Stomach (tissue), 9 donors: ENCODE data around the gene CLCN1. TPM values are rescaled to one million over a fixed set of nuclear protein-coding genes. Genes with fewer than 3 reads are reported as not detected.

ENCODE experiments used
- DNase-seq, 2 donors: peaks; one replicate each; pipeline versions ENCODE4 v3.0.0 to v3.0.0-alpha.2; 2013 to 2019
- H3K27ac ChIP-seq, 5 donors: fragments of 200-600 bp in 4 of 5; sonication (generic) in 4 of 5; one replicate each; pipeline ENCODE4 v1.5.1; 2013 to 2019; ENCODE audit warnings: mild to moderate bottlenecking in 1 of 5, moderate library complexity in 1 of 5
- H3K27me3 ChIP-seq, 3 donors: fragments of 200-600 bp; sonication (generic); one replicate each; pipeline ENCODE4 v1.5.1; 2017 to 2019; ENCODE audit warnings: mixed run types in 1 of 3
- H3K36me3 ChIP-seq, 4 donors: fragments of 200-600 bp; sonication (generic); 1 replicate in 3 of 4; 2 replicates in 1 of 4; pipeline ENCODE4 v1.5.1; 2016 to 2019
- H3K4me1 ChIP-seq, 4 donors: fragments of 200-600 bp; sonication (generic); one replicate each; pipeline ENCODE4 v1.5.1; 2016 to 2019
- H3K4me3 ChIP-seq, 4 donors: fragments of 200-600 bp; sonication (generic) in 3 of 4; one replicate each; pipeline ENCODE4 v1.5.1; 2016 to 2019; ENCODE audit warnings: mild to moderate bottlenecking in 1 of 4
- H3K9me3 ChIP-seq, 4 donors: fragments of 200-600 bp; sonication (generic); one replicate each; pipeline ENCODE4 v1.5.1; 2016 to 2019
- EP300 ChIP-seq: sonication (generic); formaldehyde crosslinking; IDR thresholded peaks from one replicate; pipeline ENCODE4 v1.6.1; 2017; ENCODE audit warnings: antibody characterized with exemption
- POLR2A ChIP-seq, 4 donors: fragments of 450-650 bp; IDR thresholded peaks; one replicate each; pipeline ENCODE4 v1.6.1; 2016; ENCODE audit warnings: antibody characterized with exemption in 4 of 4, control low read depth in 2 of 4, mild to moderate bottlenecking in 1 of 4, moderate library complexity in 1 of 4
- POLR2AphosphoS5 ChIP-seq, 3 donors: sonication (generic); formaldehyde crosslinking; IDR thresholded peaks; one replicate each; pipeline ENCODE4 v1.6.1; 2016; ENCODE audit warnings: antibody characterized with exemption in 3 of 3
- WGBS, 5 donors: extraction: QIAGEN DNeasy Blood & Tissue Kit in 3 of 5; methylation state at CpG; one replicate each; pipeline versions ENCODE4 v1.1.5 to v1.1.7; 2013 to 2018; 5-methylcytosine and 5-hydroxymethylcytosine counted together
- intact Hi-C: fragments of 100-400 bp; cut with DNase I; formaldehyde crosslinking; loops from one replicate; pipeline ENCODE4 v1.15.1; 2023; ENCODE audit warnings: low total_unique reads
- polyA plus RNA-seq, 3 donors: library from polyadenylated mRNA; stranded (reverse); fragments of 200-250 nt; gene quantifications; one replicate each; pipeline ENCODE4 v1.2.3, GENCODE V29; 2013
- total RNA-seq, 5 donors: library from RNA; depleted of rRNA; stranded (reverse); fragments of >200 nt; gene quantifications; one replicate each; pipeline versions ENCODE4 v1.1.0 to v1.2.3, GENCODE V29; 2014 to 2016
- TF ChIP-seq, protein P1 (sequence below), 7 experiments: fragments of 450-650 bp in 4 of 7; fragments of 200-600 bp in 3 of 7; sonication (generic) in 3 of 7; IDR thresholded peaks; one replicate each; pipeline ENCODE4 v1.5.1; 2016 to 2019; ENCODE audit warnings: antibody characterized with exemption in 7 of 7, control low read depth in 2 of 7, mild to moderate bottlenecking in 1 of 7
- donor health status: healthy with polysubstance abuse.
- donor health status: Bipolar disorder and iron deficiency.
- donor health status: healthy.

The CLCN1 gene
- total and polyA plus RNA-seq, 8 donors = 0.28 TPM; not detected in 7

DNA sequence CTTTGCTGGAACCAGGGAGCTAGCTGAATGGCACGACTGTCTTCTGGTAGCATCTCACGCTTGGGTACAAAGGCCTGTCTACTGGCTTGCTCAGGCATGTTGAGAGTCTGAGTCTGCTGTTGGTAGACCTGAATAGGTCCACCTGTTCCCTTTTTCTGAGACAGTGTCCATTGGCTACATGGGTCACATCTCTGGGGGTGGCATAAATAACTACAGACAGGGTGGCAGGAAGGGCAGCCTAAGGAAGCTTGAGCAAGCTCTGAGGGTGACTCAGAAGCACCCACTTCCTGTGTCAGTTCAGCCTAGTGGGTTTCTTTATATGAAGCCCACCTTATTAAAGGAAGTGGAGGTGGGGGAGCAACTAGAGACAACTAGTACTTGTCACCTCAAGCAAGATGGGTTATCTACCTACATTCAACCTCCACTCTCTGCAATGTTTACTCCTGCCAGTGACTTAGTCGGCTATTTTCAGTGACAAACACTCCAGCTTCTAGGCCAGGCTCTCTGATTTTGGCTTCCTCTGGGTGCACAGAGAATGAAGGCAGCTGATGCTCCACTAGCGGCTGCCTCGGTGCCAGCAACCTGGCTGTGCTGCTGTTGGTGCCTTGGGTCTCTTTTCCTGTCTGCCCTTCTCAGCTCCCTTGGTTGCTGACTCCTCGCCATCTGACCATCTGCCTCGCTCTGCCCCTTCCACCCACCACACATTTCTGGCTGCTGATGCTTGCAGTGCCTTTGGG, 59.6 kb downstream of the CLCN1 start:
- TF ChIP-seq, protein P1, sequence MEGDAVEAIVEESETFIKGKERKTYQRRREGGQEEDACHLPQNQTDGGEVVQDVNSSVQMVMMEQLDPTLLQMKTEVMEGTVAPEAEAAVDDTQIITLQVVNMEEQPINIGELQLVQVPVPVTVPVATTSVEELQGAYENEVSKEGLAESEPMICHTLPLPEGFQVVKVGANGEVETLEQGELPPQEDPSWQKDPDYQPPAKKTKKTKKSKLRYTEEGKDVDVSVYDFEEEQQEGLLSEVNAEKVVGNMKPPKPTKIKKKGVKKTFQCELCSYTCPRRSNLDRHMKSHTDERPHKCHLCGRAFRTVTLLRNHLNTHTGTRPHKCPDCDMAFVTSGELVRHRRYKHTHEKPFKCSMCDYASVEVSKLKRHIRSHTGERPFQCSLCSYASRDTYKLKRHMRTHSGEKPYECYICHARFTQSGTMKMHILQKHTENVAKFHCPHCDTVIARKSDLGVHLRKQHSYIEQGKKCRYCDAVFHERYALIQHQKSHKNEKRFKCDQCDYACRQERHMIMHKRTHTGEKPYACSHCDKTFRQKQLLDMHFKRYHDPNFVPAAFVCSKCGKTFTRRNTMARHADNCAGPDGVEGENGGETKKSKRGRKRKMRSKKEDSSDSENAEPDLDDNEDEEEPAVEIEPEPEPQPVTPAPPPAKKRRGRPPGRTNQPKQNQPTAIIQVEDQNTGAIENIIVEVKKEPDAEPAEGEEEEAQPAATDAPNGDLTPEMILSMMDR (IDR thresholded peaks at IDR 0.05) = no peak
- TF ChIP-seq POLR2A (IDR thresholded peaks at IDR 0.05) (no peak), EP300 (no peak), POLR2AphosphoS5 (IDR thresholded peaks at IDR 0.05) (no peak)
- Histone ChIP-seq H3K27me3 (no peaks in the 10 kb centered on the region), H3K9me3 (no peaks in the 10 kb centered on the region), H3K4me1 (peaks cover 0 to 61% (median 16%) of the 10 kb centered on the region in 4 donors), H3K27ac (peak overlapping the region; percentile 31 to 69 (median 58)), H3K36me3 (no peaks in the 10 kb centered on the region), H3K4me3 (no peak overlapping the region)
- intact Hi-C loops = loop anchor here (5.0 kb wide), 1 partner anchor 37 kb away; no protein-coding TSS in a partner anchor
- DNase-seq = no peak
- 59 to 75% (median 71%) methylated on average over 7 of the region's 7 CpGs for WGBS, 5 donors

DNA sequence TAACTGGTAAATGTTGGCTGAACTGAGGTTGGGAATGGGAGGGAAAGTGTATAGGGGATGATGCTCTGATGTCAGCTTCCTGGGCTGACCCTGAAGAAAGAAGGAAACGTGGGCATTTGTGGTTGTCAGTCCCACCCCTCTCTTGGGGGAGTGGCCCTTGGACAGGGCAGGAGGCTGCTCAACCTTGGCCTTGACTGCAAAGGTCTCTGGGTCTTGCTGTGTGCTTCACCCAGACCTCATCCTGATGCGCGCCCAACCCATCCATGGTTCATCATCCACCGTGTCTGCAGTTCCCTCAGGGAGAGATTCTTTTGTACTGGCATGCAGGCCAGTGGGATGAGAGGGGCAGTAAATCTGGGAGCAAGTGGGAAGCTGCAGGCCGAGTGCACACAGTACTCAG, 60.5 kb downstream of the CLCN1 start:
- TF ChIP-seq, protein P1 (IDR thresholded peaks at IDR 0.05) = no peak
- no peak for TF ChIP-seq POLR2A (IDR thresholded peaks at IDR 0.05)
- no peak for TF ChIP-seq POLR2AphosphoS5 (IDR thresholded peaks at IDR 0.05)
- no peak for TF ChIP-seq EP300
- Histone ChIP-seq H3K27me3 (no peaks in the 10 kb centered on the region), H3K4me3 (no peak overlapping the region), H3K27ac (peak overlapping the region in 2 of 5 donors; percentile 65 to 69), H3K36me3 (no peaks in the 10 kb centered on the region), H3K9me3 (no peaks in the 10 kb centered on the region), H3K4me1 (peaks cover 0 to 61% (median 16%) of the 10 kb centered on the region in 4 donors)
- DNase-seq = no peak
- 66 to 76% (median 74%) methylated on average over 5 of the region's 5 CpGs for WGBS, 5 donors
- intact Hi-C loops = loop anchor here (5.0 kb wide), 1 partner anchor 36 kb away; no protein-coding TSS in a partner anchor

DNA sequence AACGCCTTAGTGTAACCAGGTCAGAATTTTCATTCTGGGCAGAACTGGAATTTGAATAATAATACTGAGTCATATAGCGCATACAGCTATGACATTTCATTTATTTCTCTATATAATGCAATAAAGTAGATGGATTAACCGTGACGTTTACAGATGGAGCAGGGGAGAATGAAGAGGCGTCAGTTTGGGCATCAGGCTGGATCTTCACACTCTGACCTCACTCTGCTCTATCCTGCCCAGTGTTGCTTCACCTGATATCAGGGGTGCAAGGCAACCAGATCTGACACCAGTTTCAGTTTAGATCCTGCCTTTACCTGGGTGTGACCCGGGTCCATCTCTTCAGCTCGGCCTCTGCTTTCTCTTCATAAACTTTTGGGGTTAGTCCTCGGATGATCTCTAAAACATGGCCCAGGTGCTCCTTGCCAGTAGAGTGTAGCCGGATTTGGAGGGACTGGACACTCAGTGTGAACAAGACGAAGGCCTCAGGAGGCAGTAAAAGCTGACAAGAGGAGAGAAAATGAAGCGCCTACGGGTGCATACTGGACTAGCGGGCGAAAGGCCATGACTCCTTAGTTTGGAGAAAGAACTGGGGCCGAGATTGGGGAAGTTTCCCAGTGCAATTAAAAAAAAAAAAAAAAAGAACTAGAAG, 63.8 kb downstream of the CLCN1 start:
- Histone ChIP-seq H3K4me1 (peaks cover 22 to 71% (median 46%) of the 10 kb centered on the region in 4 donors), H3K27me3 (no peaks in the 10 kb centered on the region), H3K4me3 (peak overlapping the region; percentile 78 to 100 (median 96)), H3K36me3 (peaks cover 0 to 21% (median 0%) of the 10 kb centered on the region in 4 donors), H3K27ac (peak overlapping the region; percentile 37 to 100 (median 99)), H3K9me3 (no peaks in the 10 kb centered on the region)
- no peak for DNase-seq
- 22 to 33% (median 33%) methylated on average over 15 of the region's 15 CpGs for WGBS, 5 donors
- intact Hi-C loops = loop anchor here (5.0 kb wide), 1 partner anchor 33 kb away; no protein-coding TSS in a partner anchor
- TF ChIP-seq EP300 (no peak), POLR2AphosphoS5 (IDR thresholded peaks at IDR 0.05) (no peak), POLR2A (IDR thresholded peaks at IDR 0.05) (no peak)
- TF ChIP-seq, protein P1 (IDR thresholded peaks at IDR 0.05) = no peak

DNA sequence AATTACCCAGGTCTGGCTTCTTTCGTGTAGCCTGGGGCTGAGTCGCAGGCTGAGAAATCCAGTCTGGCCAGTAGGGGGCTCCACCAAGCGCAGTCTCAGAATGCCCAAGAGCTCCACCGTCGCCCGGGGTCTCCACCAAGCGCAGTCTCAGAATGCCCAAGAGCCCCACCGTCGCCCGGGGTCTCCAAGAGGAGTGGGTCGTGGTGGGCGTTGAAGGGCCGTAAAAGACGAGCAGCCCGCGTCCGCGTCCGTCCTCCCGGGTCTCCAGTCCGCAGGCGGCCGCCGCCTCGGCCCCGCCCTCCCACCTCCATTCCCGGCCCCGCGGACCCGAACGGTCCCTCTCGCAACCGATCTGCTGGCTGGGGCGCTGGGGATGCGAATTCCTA, 64.3 kb downstream of the CLCN1 start:
- WGBS, 5 donors = 0 to 1% (median 1%) methylated on average over 10 to 35 of the region's 35 CpGs
- DNase-seq = peak; percentile 87 to 96
- intact Hi-C loops = no loop called here
- H3K9me3 ChIP-seq = no peaks in the 10 kb centered on the region
- peaks cover 27 to 71% (median 49%) of the 10 kb centered on the region in 4 donors for H3K4me1 ChIP-seq
- H3K4me3 ChIP-seq = peak overlapping the region; percentile 78 to 100 (median 96)
- H3K27me3 ChIP-seq = no peaks in the 10 kb centered on the region
- H3K36me3 ChIP-seq = peaks cover 0 to 21% (median 0%) of the 10 kb centered on the region in 4 donors
- TF ChIP-seq POLR2A (IDR thresholded peaks at IDR 0.05) (no peak), POLR2AphosphoS5 (IDR thresholded peaks at IDR 0.05) (no peak), EP300 (no peak)
- TF ChIP-seq, protein P1 (IDR thresholded peaks at IDR 0.05) = peak in 6 of 7 experiments; percentile 55 to 95 (median 88)
- peak overlapping the region; percentile 97 to 100 (median 99) for H3K27ac ChIP-seq
